H1 (cell line): Measurements from ENCODE around the gene MAGI2. TPM values are rescaled to one million over a fixed set of nuclear protein-coding genes. Genes with fewer than 3 reads are reported as not detected.

ENCODE experiments used
- ASH2L ChIP-seq: fragments of 200-600, 300-600 bp; sonication (generic); IDR thresholded peaks from one replicate; pipeline ENCODE4 v1.7.1; 2017; ENCODE audit warnings: low read length
- BRCA1 ChIP-seq: IDR thresholded peaks from 2 replicates; pipeline ENCODE4 v1.6.1; 2012; ENCODE audit warnings: low read depth, low read length, improper control_type of control experiment
- CHD7 ChIP-seq: fragments of 300-600 bp; sonication (generic); IDR thresholded peaks from 2 replicates; pipeline ENCODE4 v1.7.1; 2012; ENCODE audit warnings: low read length, moderate library complexity, mild to moderate bottlenecking, inconsistent platforms; ENCODE audit not compliant: insufficient replicate concordance
- EGR1 ChIP-seq: IDR thresholded peaks from 2 replicates; pipeline ENCODE4 v1.6.1; 2011; ENCODE audit warnings: low read depth, low read length, borderline replicate concordance
- HDAC6 ChIP-seq: IDR thresholded peaks from one replicate; pipeline ENCODE4 v1.7.1; 2012; ENCODE audit warnings: low read depth, mild to moderate bottlenecking, inconsistent platforms, low read length, moderate library complexity
- KDM4A ChIP-seq: IDR thresholded peaks from one replicate; pipeline ENCODE4 v1.7.1; 2012; ENCODE audit warnings: low read depth, mild to moderate bottlenecking, moderate library complexity, low read length, inconsistent platforms; ENCODE audit not compliant: severe bottlenecking
- PHF8 ChIP-seq: fragments of 200-600 bp; sonication (generic); conservative IDR thresholded peaks from 2 replicates; pipeline ENCODE4 v1.7.1; 2012; ENCODE audit warnings: low read depth, mild to moderate bottlenecking, inconsistent platforms, low read length, moderate library complexity
- SIN3A ChIP-seq, 2 experiments: IDR thresholded peaks in 1 of 2; conservative IDR thresholded peaks in 1 of 2; 2 replicates each; pipeline ENCODE4 v1.6.1; 2011 to 2012; ENCODE audit warnings: low read length in 2 of 2, improper control_type of control experiment in 1 of 2, low read depth in 1 of 2, mild to moderate bottlenecking in 1 of 2
- SIX5 ChIP-seq: IDR thresholded peaks from 2 replicates; pipeline ENCODE4 v1.6.1; 2011; ENCODE audit warnings: mild to moderate bottlenecking, low read depth, low read length
- TCF12 ChIP-seq: IDR thresholded peaks from 2 replicates; pipeline ENCODE4 v1.6.1; 2011; ENCODE audit warnings: low read depth, mild to moderate bottlenecking, low read length
- polyA plus RNA-seq, 7 experiments: library from polyadenylated mRNA; depleted of rRNA in 3 of 7; stranded (reverse) in 5 of 7; unstranded in 2 of 7; fragments of >200 nt in 5 of 7; fragments of 200-250 nt in 2 of 7; gene quantifications; 1 replicate in 5 of 7; 2 replicates in 1 of 7; 4 replicates in 1 of 7; pipeline versions ENCODE4 v1.2.1 to v1.2.3, GENCODE V29; 2011 to 2013; ENCODE audit warnings: missing spikeins in 2 of 7, mixed read lengths in 2 of 7
- total RNA-seq: library from RNA; stranded (reverse); fragmentation: NEBNext Ultra II Directional; extraction: Animal tissue kit (Norgen Biotek cat#: 25700); gene quantifications from 2 replicates; pipeline ENCODE4 v1.2.1, GENCODE V29; 2021

Gene MAGI2
- total and polyA plus RNA-seq, 2 of the 8 experiments (the other 6 are each of a cell fraction or from before 2014, with no cell fraction given): 6.0 to 27.3 TPM

GRCh38 chr7:79296553-79297320, 156.7 kb downstream of the MAGI2 start (continued):
- TF ChIP-seq PHF8 (no peak), KDM4A (no peak), SIX5 (no peak), BRCA1 (no peak), ASH2L (no peak), HDAC6 (no peak), EGR1 (no peak), CHD7 (no peak), SIN3A (conservative IDR thresholded peaks at IDR 0.05 in 1 of 2, IDR thresholded peaks at IDR 0.05 in 1 of 2; ENCODE audit: low read depth in 1 of 2, low read length in 2 of 2) (no peak), TCF12 (no peak)
